ENCODE results near the gene CHRNA1. TPM values are rescaled to one million over a fixed set of nuclear protein-coding genes. Genes with fewer than 3 reads are reported as not detected.
A peak's percentile ranks its signal among the peaks of the same experiment; 100 is the strongest.

The CHRNA1 gene
- total RNA-seq (2016; rRNA removed; fragmentation: Illumina TruSeq; extraction: Trizol) (not detected in 2 replicates), polyA plus RNA-seq (2011; rRNA removed) (not detected in 2 replicates), polyA minus RNA-seq (2011; rRNA and poly(A)+ RNA removed; ENCODE audit: low replicate concordance) (not detected in 2 replicates), Bru-seq, nascent RNA (not detected), BruChase-seq, experiment 1, labeled RNA remaining after a 6-hour chase (not detected), BruChase-seq, experiment 2, labeled RNA remaining after a 2-hour chase (not detected)
- not detected in 2 replicates for total RNA-seq (2016; cell fraction: cytosol; rRNA removed; fragmentation: Illumina TruSeq; extraction: Trizol; ENCODE audit: low read depth)
- total RNA-seq (2016; cell fraction: insoluble cytoplasmic fraction; rRNA removed; fragmentation: Illumina TruSeq; extraction: Trizol), result not detected in 2 replicates
- total RNA-seq (2016; cell fraction: membrane; rRNA removed; fragmentation: Illumina TruSeq; extraction: Trizol), result not detected in 2 replicates
- not detected in 2 replicates for total RNA-seq (2016; cell fraction: nucleus; rRNA removed; fragmentation: Illumina TruSeq; extraction: Trizol)
- polyA plus RNA-seq (2011; cell fraction: cytosol; rRNA removed), result not detected in 2 replicates
- polyA plus RNA-seq (2011; cell fraction: nucleus; rRNA removed), result not detected in 2 replicates
- not detected in 2 replicates for polyA plus RNA-seq (2012)
- not detected in 2 replicates for polyA plus RNA-seq (2016; cell fraction: cytosol; fragmentation: Illumina TruSeq; extraction: Trizol; ENCODE audit: low read depth)
- not detected in 2 replicates for polyA plus RNA-seq (2016; cell fraction: insoluble cytoplasmic fraction; fragmentation: Illumina TruSeq; extraction: Trizol; ENCODE audit: low read depth)
- polyA plus RNA-seq (2016; cell fraction: membrane; fragmentation: Illumina TruSeq; extraction: Trizol; ENCODE audit: low read depth), result not detected in 2 replicates
- not detected in 2 replicates for polyA plus RNA-seq (2016; cell fraction: nucleus; fragmentation: Illumina TruSeq; extraction: Trizol; ENCODE audit: insufficient read depth, low read depth)
- not detected in 2 replicates for polyA minus RNA-seq (2011; cell fraction: cytosol; rRNA and poly(A)+ RNA removed)
- not detected in 2 replicates for polyA minus RNA-seq (2011; cell fraction: nucleus; rRNA and poly(A)+ RNA removed)
- long read RNA-seq, experiment 1, result 0 reads
- long read RNA-seq, experiment 2, result 0 reads

DNA sequence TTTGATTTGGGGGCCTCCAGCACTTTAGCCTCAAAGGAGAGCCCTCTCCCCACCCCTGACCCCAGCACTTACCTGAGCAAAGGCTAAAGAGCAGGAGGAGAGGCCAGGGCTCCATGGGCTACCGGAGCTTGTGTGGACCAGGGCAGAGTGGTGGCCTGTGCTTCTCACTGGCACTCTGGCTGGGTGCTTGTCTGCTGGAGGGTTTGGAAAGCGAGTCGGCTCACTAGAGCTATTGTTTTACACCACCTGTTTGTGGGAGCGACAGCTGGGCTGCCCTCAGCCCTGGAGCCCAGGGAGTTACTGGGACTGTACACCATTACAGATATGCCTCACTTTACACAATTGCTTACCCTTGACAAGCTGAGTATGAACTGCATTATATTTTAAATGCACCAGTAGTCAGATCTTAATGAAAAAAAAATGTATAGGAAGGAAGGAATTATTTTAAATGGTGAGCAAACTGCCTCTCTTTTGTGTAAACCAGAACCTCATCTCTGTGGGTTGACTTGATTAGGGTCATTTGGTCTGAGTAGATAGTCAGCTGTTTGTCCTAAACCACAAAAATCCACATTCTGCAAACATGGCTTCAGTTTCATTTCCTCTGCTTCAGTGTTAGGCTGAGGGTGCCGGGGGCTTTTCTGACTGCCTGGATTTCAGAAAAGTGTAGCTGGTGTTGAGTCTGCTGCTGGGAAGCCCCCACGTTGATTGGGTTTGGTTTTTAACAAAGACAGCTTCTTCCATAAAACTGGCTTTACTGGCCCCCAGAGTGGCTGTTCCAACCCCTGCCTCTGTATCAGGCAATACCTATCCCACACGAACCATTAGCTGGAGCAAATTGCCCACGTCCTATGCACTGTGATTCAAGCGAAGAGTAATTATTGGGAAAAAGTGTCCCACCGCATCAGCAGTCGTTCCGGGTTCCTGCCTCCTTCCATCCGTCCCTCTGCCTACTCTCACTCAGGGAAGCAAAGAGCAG is at the start of gene CHRNA1:
CHRNA1 (minus strand) TSS at position 193 of the 976 bp plus-strand sequence; CDS start at position 115, 78 bp downstream.
- POLR2A ChIA-PET, result no interaction called here
- TF ChIP-seq, protein P1, sequence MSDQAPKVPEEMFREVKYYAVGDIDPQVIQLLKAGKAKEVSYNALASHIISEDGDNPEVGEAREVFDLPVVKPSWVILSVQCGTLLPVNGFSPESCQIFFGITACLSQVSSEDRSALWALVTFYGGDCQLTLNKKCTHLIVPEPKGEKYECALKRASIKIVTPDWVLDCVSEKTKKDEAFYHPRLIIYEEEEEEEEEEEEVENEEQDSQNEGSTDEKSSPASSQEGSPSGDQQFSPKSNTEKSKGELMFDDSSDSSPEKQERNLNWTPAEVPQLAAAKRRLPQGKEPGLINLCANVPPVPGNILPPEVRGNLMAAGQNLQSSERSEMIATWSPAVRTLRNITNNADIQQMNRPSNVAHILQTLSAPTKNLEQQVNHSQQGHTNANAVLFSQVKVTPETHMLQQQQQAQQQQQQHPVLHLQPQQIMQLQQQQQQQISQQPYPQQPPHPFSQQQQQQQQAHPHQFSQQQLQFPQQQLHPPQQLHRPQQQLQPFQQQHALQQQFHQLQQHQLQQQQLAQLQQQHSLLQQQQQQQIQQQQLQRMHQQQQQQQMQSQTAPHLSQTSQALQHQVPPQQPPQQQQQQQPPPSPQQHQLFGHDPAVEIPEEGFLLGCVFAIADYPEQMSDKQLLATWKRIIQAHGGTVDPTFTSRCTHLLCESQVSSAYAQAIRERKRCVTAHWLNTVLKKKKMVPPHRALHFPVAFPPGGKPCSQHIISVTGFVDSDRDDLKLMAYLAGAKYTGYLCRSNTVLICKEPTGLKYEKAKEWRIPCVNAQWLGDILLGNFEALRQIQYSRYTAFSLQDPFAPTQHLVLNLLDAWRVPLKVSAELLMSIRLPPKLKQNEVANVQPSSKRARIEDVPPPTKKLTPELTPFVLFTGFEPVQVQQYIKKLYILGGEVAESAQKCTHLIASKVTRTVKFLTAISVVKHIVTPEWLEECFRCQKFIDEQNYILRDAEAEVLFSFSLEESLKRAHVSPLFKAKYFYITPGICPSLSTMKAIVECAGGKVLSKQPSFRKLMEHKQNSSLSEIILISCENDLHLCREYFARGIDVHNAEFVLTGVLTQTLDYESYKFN (CRISPR knock-in tag; conservative IDR thresholded peaks at IDR 0.05), result no peak
- peak; percentile 76 for TF ChIP-seq ZNF317 (CRISPR knock-in tag; IDR thresholded peaks at IDR 0.05)
- whole genome bisulfite sequencing (ENCODE audit: low lambda C conversion rate), result 41% methylated on average over 13 of the region's 13 CpGs

More for the DNA sequence above, at the start of gene CHRNA1:
- Histone ChIP-seq H3K79me2 (ENCODE audit: insufficient read depth, low read length) (no peaks in the 10 kb centered on the region), H3K27ac (ENCODE audit: extremely low read length, insufficient read depth, low read length) (no peak within 1 kb of the TSS), H3K36me3 (replicated peaks in 1 of 2; ENCODE audit: control insufficient read depth in 1 of 2, insufficient read depth in 2 of 2, low read length in 2 of 2) (no peaks in the 10 kb centered on the region), H3K27me3 (ENCODE audit: control insufficient read depth in 1 of 2, insufficient read depth in 2 of 2, low read length in 2 of 2) (peaks cover 0 to 16% of the 10 kb centered on the region in 2 experiments; a peak in 1 of 5 replicates), H3K9me3 (ENCODE audit: low read length) (no peaks in the 10 kb centered on the region), H3K4me2 (ENCODE audit: low read depth, low read length) (no peak within 1 kb of the TSS), H4K20me1 (ENCODE audit: insufficient read depth, low read length) (no peaks in the 10 kb centered on the region), H2AFZ (ENCODE audit: low read length) (no peak within 1 kb of the TSS), H3K4me1 (ENCODE audit: insufficient read depth, low read length) (no peaks in the 10 kb centered on the region), H3K4me3 (replicated peaks in 1 of 3; ENCODE audit: insufficient read depth in 1 of 3, low read depth in 2 of 3, low read length in 3 of 3) (no peak within 1 kb of the TSS), H3K9ac (ENCODE audit: insufficient read depth, low read depth, low read length) (no peak within 1 kb of the TSS)
- intact Hi-C loops (cut with micrococcal nuclease; ENCODE audit: unreplicated experiment) (no loop called here), in situ Hi-C loops (cut with HindIII; ENCODE audit: extremely low pct_ligation_motif_present, low pct_unique_long_range_greater_than_20kb) (no loop called here)
- CTCF ChIA-PET (ENCODE audit: low intra/inter-chr PET ratio, low total read pairs), result no interaction called here
- BruUV-seq (replicated peaks), result no TSS peak
- ATAC-seq (no peak; the same call in 2 of the 3 replicates), DNase-seq (ENCODE audit: low spot score) (no peak), FAIRE-seq (no peak)
